Left lobe of liver (tissue), 2 donors: ENCODE measurements around the gene TIMM50. TPM values are rescaled to one million over a fixed set of nuclear protein-coding genes. Genes with fewer than 3 reads are reported as not detected.

Experiments
- ATAC-seq: fragments of 200-7000 bp; cut with Tn5 transposase; one replicate; pipeline ENCODE4 v1.9.1; 2020; ENCODE audit warnings: mild to moderate bottlenecking, moderate library complexity
- DNase-seq: peaks from one replicate; pipeline ENCODE4 v3.0.0-alpha.2; 2020; ENCODE audit warnings: low spot score
- total RNA-seq: library from RNA; stranded (reverse); gene quantifications from one replicate; pipeline ENCODE4 v1.2.1, GENCODE V29; 2021
- donor health status: DM: no; HTN: no; CAD: no; lungs with moderate emphysema.
- donor health status: DM: no; HTN: yes; CAD: no.

TIMM50 gene
- total RNA-seq, 1 donor from 2014 or later, result 31.7 TPM

DNA sequence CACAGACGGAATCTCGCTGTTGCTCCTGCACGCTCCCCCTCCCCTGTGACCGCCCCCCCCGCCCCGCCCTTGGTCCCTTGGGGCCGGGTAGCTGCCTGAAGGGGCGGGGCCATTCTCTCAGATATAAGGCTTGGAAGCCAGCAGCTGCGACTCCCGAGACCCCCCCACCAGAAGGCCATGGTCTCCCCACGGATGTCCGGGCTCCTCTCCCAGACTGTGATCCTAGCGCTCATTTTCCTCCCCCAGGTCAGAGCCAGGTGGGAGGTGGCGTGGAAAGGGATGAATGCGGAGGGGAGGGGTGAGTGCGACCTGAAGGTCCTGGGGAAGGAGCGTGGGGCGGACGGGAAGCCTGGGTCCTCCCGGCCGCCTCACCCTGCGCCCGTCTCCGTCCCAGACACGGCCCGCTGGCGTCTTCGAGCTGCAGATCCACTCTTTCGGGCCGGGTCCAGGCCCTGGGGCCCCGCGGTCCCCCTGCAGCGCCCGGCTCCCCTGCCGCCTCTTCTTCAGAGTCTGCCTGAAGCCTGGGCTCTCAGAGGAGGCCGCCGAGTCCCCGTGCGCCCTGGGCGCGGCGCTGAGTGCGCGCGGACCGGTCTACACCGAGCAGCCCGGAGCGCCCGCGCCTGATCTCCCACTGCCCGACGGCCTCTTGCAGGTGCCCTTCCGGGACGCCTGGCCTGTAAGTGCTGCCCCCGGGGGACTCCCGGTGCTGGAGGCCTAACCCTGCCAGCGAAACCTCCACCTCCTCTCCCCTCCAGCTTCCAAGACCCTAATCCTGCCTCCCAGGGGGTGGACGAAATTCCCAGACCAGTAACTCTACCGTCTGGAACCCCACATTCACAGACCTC lies 18.4 kb downstream of the TIMM50 start, which contains the start of gene DLL3:
Gene DLL3, plus strand, starts transcription at position 150 of the 845 bp plus-strand sequence. Its CDS starts 28 bp downstream, at position 178.
- no peak for DNase-seq
- no peak for ATAC-seq

DNA sequence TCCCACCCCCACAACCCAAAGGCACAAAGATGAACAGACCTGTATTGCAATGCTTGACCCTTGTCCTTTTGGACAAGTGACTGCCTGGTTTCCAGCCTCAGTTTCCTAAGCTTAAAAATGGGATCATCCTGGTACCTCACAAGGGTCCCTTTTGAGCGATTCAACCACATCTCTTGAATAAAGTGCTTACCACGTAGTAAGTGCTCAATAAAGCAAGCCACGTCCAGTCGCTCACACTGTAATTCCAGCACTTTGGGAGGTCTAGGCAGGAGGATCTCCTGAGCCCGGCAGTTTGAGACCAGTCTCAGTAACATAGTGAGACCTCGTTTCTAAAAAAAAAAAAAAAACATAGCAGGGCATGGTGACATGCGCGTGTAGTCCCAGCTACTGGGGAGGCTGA lies 19.3 kb downstream of the TIMM50 start:
- DNase-seq (no peak), ATAC-seq (no peak)

DNA sequence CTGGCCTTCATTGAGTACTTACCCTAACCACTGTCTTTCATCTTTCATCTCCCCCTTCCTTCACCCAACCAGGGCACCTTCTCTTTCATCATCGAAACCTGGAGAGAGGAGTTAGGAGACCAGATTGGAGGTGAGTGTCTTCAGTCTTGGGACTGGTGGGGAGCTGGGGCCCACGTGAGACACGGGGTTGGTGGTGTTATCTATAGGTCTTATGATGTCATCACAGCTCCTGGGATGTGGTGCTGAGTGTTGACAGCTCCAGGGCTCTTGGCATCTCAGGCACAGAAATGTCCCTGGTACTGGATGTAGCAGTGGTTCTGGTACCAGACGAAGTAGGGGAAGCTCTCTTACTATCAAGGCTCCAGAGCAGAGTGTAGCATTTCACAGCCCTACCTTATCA lies 19.9 kb downstream of the TIMM50 start:
- no peak for DNase-seq
- ATAC-seq, result no peak

DNA sequence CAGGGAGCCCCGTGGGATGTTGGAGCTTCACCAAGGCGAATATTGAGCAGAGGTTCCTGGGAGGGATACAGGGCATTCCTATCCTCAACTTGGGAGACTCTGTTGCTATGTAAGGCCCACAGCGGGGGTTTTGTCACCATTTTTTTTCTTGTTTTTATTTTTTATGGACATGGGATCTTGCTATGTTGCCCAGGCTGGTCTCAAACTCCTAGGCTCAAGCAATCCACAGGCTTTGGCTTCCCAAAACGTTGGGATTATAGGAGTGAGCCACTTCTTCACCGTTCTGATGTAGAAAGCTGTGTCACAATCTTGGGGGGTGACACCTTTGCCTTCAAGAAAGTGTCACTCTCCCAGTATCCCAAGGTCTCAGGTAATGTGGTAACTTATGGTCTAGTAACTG lies 20.7 kb downstream of the TIMM50 start:
- ATAC-seq (no peak), DNase-seq (no peak)

DNA sequence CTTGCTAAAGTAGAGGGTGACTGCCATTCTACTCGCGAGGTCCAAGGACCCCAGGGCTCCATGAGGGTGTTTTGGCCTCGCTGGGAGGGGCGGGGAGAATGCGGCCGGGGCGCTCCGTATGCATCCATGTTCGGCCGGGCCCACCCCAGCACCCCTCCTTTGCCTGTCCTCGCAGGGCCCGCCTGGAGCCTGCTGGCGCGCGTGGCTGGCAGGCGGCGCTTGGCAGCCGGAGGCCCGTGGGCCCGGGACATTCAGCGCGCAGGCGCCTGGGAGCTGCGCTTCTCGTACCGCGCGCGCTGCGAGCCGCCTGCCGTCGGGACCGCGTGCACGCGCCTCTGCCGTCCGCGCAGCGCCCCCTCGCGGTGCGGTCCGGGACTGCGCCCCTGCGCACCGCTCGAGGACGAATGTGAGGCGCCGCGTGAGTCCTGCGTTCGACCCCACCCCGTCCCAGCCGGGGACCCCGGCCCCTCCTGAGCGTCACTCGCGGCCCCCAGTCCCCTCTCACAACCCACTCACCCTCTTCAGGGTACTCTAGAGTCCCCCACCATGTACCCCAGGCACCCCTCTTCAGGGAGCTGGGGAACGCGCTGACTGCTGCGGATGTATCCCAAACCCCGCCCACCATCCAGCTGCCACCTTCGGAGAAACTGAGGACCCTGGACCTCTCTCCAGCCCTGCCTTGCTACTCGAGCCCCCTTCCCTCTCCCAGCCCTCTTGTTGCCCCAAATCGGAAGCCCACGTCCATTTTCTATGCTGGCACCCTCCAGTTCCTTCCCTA lies 22.2 kb downstream of the TIMM50 start:
- DNase-seq, result peak; percentile 54
- ATAC-seq, result peak; percentile 92

DNA sequence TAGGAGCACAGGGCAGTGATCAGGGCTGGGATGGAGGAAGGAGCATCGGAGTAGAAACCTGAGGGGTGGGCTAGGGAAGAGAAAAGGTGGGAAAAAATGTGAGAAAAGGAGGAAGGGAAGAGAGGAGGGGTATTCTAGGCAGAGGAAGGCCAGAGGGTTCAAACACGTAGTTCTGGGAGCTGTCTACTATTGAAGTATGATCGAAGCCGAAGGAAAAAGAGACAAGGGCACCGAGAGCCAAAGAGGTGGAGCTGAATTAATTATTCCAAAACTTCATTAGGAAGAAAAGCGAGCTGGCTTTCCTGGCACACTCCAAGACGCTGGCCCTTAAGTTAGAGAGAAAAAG lies 25.9 kb downstream of the TIMM50 start:
- ATAC-seq, result no peak
- DNase-seq, result no peak

DNA sequence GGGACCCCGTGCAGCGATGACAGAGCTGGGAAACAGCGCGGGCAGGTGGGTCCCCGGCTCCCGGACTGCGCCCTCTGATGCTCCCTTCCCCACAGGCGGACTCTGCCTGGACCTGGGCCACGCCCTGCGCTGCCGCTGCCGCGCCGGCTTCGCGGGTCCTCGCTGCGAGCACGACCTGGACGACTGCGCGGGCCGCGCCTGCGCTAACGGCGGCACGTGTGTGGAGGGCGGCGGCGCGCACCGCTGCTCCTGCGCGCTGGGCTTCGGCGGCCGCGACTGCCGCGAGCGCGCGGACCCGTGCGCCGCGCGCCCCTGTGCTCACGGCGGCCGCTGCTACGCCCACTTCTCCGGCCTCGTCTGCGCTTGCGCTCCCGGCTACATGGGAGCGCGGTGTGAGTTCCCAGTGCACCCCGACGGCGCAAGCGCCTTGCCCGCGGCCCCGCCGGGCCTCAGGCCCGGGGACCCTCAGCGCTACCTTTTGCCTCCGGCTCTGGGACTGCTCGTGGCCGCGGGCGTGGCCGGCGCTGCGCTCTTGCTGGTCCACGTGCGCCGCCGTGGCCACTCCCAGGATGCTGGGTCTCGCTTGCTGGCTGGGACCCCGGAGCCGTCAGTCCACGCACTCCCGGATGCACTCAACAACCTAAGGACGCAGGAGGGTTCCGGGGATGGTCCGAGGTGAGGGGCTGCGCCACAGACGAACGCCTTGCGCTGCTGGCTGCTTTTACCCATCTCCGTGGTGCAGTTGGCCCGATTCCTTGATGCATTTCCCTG lies 26.5 kb downstream of the TIMM50 start:
- ATAC-seq (peak; percentile 20), DNase-seq (no peak)

DNA sequence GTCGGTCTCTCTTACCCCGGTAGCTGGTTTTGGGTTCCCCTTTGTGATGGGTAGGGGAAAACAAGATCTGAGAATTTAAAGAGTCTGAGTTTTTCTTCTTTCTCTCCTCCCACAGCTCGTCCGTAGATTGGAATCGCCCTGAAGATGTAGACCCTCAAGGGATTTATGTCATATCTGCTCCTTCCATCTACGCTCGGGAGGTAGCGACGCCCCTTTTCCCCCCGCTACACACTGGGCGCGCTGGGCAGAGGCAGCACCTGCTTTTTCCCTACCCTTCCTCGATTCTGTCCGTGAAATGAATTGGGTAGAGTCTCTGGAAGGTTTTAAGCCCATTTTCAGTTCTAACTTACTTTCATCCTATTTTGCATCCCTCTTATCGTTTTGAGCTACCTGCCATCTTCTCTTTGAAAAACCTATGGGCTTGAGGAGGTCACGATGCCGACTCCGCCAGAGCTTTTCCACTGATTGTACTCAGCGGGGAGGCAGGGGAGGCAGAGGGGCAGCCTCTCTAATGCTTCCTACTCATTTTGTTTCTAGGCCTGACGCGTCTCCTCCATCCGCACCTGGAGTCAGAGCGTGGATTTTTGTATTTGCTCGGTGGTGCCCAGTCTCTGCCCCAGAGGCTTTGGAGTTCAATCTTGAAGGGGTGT lies 27.2 kb downstream of the TIMM50 start:
- DNase-seq, result no peak
- no peak for ATAC-seq

DNA sequence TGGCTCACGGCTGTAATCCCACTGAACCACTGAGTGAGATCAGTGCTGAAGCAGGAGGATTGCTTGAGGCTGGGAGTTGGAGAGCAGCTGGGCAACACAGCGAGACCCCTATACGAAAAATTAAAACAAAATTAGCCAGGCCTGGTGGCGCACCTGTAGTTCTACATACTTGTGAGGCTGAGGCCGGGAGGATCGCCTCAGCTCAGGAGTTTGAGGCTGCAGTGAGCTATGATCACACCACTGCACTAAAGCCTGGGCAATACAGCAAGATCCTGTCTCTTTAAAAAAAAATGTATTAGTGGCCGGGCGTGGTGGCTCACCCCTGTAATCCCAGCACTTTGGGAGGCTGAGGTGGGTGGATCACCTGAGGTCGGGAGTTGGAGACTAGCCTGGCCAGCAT lies 28.0 kb downstream of the TIMM50 start:
- no peak for DNase-seq
- no peak for ATAC-seq

DNA sequence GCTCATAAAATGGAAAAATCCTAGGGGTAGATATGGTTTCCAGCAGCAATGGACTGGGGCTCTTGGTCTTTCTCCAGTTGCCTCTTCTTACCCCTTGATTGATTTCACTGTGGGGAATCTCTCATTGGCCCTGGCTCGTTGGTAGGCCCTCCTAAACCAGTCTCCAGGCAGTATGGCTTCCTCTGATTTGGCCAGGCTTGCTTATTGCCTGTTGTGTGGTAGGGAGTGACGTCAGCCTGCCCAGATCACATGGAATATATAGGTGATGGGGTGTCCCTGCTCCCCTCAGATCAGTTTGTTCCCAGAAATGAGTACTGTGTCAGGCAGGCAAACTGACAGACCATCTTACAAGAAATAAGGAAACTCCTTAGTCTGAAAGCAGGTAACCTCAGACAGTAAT lies 28.6 kb downstream of the TIMM50 start:
- ATAC-seq (no peak), DNase-seq (no peak)

DNA sequence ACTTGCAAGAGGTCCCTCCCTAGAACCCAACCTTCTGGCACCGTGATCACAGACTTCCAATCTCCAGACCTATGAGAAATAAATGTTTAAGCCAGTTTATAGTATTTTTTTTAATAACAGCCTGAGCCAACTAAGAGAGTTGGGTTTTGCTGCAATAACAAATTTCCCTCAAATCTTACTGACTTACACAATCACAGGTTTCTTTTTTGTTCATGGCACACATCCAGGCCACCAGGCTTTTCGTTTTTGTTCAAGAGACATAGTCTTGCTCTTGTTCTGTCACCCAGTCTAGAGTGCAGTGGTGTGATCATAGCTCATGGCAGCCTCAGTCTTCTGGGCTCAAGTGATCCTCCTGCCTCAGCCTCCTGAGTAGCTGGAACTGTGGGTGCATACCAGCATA lies 32.4 kb downstream of the TIMM50 start:
- DNase-seq, result no peak
- ATAC-seq, result no peak

DNA sequence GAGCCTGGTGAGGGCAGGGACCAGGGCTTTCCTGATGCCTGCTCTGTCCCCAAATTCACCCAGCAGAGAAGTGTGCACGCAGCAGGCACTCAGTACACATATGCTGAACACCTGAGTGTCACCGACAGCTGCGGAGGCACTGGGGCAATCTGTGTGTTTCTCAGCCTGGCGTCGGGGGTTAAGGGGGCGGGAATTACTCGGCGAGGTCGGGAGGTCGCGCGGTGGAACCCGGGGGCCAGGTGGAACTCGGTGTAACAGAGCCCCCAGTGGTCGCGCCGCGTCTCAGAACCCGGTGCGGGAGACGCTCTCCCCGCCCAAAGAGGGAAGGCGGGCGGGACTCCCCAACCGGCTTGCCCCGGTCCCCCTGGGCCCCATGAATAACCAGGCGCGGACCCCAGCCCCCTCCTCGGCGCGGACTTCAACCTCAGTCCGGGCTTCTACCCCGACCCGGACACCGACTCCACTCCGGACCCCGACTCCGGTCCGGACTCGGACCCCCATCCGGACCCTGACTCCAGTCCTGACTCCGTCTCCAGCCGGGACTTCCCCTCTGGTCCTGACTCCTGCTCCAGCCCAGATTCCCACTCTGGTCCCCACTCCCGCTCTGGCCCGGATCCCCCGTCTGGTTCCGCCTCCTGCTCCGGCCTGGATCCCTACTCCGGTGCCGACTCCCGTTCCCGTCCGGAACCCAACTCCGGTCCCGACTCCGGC lies 34.4 kb downstream of the TIMM50 start, which contains the start of gene SELENOV:
Gene SELENOV, plus strand, starts transcription at position 300 of the 711 bp plus-strand sequence. Its CDS starts 74 bp downstream, at position 374.
- ATAC-seq (peak; percentile 20), DNase-seq (no peak)

DNA sequence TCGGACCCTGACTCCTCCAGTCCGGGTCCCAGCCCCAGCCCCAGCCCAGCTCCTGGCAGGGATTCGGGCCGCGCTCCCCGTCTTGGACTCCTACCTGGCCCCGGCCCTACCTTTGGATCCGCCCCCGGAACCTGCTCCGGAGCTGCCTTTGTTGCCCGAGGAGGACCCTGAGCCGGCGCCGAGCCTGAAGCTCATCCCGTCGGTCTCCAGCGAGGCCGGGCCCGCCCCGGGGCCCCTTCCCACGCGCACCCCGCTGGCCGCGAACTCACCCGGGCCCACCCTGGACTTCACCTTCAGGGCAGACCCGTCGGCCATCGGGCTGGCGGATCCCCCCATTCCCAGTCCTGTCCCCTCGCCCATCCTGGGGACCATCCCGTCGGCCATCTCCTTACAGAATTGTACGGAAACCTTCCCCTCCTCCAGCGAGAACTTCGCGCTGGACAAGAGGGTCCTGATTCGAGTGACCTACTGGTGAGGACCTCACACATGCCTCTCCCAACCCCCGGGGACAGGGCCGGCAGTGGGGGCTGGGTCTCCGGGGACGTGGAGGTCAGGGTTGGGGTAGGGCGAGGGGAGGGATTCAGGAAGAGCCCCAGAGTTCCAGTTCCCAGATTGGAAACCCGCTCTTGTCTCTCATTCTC lies 35.0 kb downstream of the TIMM50 start:
- ATAC-seq, result no peak
- no peak for DNase-seq

DNA sequence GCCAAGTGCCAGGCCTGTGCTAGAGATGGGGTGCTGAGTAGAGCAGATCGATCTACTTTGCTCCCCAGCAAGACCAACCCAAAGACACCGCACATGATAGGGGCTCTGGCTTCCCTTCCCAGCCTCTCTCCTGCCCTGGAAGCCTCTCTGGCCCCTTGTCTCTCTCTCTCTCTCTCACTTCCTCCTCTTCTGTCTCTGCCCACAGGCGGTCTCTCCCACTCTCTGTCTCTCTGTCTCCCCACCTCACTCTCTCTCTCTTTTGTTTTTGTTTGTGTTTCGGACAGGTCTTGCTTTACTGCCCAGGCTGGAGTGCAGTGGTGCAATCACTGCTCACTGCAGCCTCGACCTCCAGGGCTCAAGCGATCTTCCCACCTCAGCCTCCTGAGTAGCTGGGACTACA lies 35.6 kb downstream of the TIMM50 start:
- ATAC-seq, result no peak
- DNase-seq, result no peak

DNA sequence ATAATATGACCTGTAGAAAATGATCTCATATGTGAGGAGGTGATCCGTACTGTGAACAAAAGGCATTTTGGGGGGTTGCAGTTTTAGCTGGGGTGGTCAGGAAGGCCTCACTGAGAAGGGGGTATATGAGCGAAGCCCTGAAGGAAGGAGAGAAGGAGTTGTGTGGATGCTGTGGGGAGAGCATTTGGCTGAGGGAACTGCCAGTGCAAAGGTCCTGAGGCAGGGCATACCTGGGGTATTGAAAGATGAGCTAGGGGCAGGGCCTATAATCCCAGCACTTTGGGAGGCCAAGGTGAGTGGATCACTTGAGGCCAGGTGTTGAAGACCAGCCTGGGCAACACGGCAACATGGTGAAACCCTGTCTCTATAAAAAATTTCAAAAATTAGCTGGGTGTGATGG lies 36.8 kb downstream of the TIMM50 start:
- DNase-seq (no peak), ATAC-seq (no peak)

DNA sequence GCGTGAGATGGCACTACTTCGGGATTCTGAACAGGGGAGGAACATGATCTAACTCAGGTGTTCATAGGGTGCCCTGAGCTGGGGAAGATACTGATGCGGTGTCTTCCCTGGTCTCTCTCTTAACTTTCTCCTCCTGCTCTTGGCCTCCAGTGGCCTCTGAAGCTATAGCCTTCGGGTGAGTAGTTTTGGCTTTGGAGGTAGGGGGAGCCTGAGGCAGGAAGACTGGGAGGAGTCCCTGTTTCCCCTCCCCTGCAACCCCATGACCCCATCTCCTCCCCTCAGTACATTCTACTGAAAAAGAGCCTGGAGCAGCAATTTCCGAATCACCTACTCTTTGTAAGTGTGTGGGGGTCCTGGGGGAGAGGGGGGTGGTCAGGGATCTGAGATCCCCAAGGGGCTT lies 37.8 kb downstream of the TIMM50 start:
- ATAC-seq (no peak), DNase-seq (no peak)

DNA sequence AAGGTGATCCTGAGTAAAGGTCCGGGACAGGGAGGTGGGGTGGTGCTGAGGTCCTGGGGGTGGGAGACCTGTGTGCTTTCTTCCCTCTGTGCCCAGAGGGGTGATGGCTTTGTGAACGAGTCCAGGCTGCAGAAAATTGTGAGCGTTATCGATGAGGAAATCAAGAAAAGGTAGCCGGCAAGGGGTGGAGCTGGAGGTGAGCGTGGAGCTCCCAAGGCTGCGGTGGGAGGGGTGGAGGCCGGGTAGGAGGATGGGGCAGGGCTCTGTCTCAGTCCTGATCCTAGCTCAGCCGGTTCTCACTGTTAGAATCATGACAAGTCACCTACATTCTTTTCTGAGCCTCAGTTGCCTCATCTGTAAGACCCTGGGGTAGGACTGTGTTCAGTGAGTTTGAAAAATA lies 38.3 kb downstream of the TIMM50 start:
- DNase-seq (no peak), ATAC-seq (no peak)

DNA sequence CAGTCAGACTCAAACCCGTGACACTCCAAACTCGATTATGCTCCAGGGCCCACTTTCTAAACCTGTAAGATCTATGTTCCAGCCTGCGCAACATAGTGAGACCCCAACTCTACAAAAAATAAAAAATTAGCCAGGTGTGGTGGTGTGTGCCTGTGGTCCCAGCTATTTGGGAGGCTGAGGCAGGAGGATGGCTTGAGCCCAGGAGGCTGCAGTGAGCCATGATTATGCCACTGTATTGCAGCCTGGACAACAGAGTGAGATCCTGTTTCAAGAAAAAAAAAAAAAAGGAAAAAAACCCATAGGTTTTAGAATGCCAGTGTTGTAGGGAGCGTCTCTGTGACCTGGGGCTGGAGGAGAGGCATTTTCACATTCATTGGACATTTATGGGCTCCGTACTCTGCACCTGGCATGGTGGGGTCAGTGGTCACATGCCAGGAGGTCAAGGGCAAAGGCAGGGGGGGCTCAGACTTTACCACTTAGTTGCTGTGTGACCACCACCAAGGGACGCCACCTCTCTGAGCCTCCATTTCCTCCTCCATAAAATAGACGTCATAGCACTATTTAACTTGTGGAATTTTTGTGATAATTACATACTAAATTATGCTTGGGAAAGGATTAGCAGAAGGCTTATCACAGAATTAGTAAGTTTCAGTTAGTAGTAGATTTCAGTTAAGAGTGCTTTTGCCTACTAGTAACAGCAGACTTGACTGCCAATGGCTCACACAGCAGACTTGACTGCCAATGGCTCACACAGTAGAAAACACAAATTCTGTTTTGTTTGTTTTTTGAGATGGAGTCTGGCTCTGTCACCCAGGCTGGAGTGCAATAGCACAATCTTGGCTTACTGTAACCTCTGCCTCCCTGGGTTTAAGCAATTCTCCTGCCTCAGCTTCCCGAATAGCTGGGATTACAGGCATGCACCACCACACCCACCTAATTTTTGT lies 40.2 kb downstream of the TIMM50 start:
- ATAC-seq (no peak), DNase-seq (no peak)

DNA sequence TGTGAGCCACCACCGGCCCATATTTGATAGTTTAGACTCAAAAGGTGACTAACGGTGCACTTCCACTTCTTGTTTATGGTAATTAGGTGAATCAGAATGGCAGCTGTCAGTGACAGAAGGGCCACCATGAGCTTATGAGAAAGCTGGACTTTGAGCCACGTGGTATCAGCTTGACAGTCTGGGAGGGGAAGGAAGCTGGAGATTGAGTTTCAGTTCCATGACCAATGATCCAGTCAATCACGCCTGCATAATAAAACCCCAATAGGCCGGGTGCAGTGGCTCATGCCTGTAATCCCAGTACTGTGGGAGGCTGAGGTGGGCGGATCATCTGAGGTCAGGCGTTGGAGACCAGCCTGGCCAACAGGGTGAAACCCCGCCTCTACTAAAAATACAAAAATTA lies 43.9 kb downstream of the TIMM50 start:
- DNase-seq (no peak), ATAC-seq (no peak)
